IPS DF 6.9 (cell line): ENCODE measurements around the gene SPOCD1.

Source experiments
- DNase-seq: peaks from one replicate; pipeline ENCODE4 v3.0.0-alpha.2; 2013; ENCODE audit warnings: low read depth, low spot score
- H3K27ac ChIP-seq: one replicate; pipeline ENCODE4 v1.5.1; 2013; ENCODE audit warnings: low read length, control low read depth
- H3K27me3 ChIP-seq: 2 replicates; pipeline ENCODE4 v1.6.1; 2013; ENCODE audit warnings: mild to moderate bottlenecking, low read length; ENCODE audit not compliant: control insufficient read depth, insufficient read depth
- H3K36me3 ChIP-seq: 2 replicates; pipeline ENCODE4 v1.6.1; 2013; ENCODE audit warnings: low read length; ENCODE audit not compliant: control insufficient read depth, insufficient read depth
- H3K4me1 ChIP-seq: 2 replicates; pipeline ENCODE4 v1.6.1; 2013; ENCODE audit warnings: low read length; ENCODE audit not compliant: control insufficient read depth, insufficient read depth
- H3K4me3 ChIP-seq: 2 replicates; pipeline ENCODE4 v1.5.1; 2013; ENCODE audit warnings: mild to moderate bottlenecking, low read length
- H3K9me3 ChIP-seq: 2 replicates; pipeline ENCODE4 v1.6.1; 2013; ENCODE audit warnings: low read length, inconsistent platforms; ENCODE audit not compliant: control insufficient read depth, insufficient read depth
- WGBS: extraction: QIAGEN DNeasy Blood & Tissue Kit; methylation state at CpG from one replicate; pipeline ENCODE4 v1.1.7; 2013; ENCODE audit warnings: mixed read lengths, missing lambda C conversion rate; ENCODE audit not compliant: insufficient read length, insufficient coverage; 5-methylcytosine and 5-hydroxymethylcytosine counted together

The SPOCD1 gene

GRCh38 chr1:31848381-31848897 is 32.6 kb upstream of the SPOCD1 start:
- WGBS, result no CpG with 5 or more reads among the region's 11 CpGs
- no peak overlapping the region for H3K4me3 ChIP-seq
- no peaks in the 10 kb centered on the region for H3K36me3 ChIP-seq
- no peak overlapping the region for H3K27ac ChIP-seq
- no peak for DNase-seq
- no peaks in the 10 kb centered on the region for H3K27me3 ChIP-seq
- no peaks in the 10 kb centered on the region for H3K4me1 ChIP-seq
- H3K9me3 ChIP-seq, result no peaks in the 10 kb centered on the region

GRCh38 chr1:31846484-31846883 is 30.7 kb upstream of the SPOCD1 start:
- DNase-seq, result no peak
- Histone ChIP-seq H3K27ac (no peak overlapping the region), H3K4me1 (no peaks in the 10 kb centered on the region), H3K4me3 (no peak overlapping the region), H3K36me3 (no peaks in the 10 kb centered on the region), H3K27me3 (no peaks in the 10 kb centered on the region), H3K9me3 (no peaks in the 10 kb centered on the region)

- WGBS, result no CpG with 5 or more reads among the region's 2 CpGs
- H3K27ac ChIP-seq, result no peak overlapping the region
- no peak for DNase-seq
These were observed 27.7 kb upstream of the SPOCD1 start for GRCh38 chr1:31843506-31843905.

GRCh38 chr1:31839662-31840343 is 24.0 kb upstream of the SPOCD1 start:
- WGBS, result no CpG with 5 or more reads among the region's 6 CpGs
- no peaks in the 10 kb centered on the region for H3K36me3 ChIP-seq

More at GRCh38 chr1:31843506-31843905, 27.7 kb upstream of the SPOCD1 start:
- Histone ChIP-seq H3K4me1 (no peaks in the 10 kb centered on the region), H3K9me3 (no peaks in the 10 kb centered on the region), H3K36me3 (no peaks in the 10 kb centered on the region), H3K4me3 (no peak overlapping the region), H3K27me3 (no peaks in the 10 kb centered on the region)

GRCh38 chr1:31837451-31838158 is 21.8 kb upstream of the SPOCD1 start:
- DNase-seq, result no peak
- no peaks in the 10 kb centered on the region for H3K36me3 ChIP-seq
- H3K4me1 ChIP-seq, result no peaks in the 10 kb centered on the region
- H3K27ac ChIP-seq, result no peak overlapping the region
- WGBS, result no CpG with 5 or more reads among the region's 9 CpGs
- no peak overlapping the region for H3K4me3 ChIP-seq
- H3K27me3 ChIP-seq, result no peaks in the 10 kb centered on the region
- no peaks in the 10 kb centered on the region for H3K9me3 ChIP-seq

More at GRCh38 chr1:31839662-31840343, 24.0 kb upstream of the SPOCD1 start:
- DNase-seq, result no peak
- H3K9me3 ChIP-seq, result no peaks in the 10 kb centered on the region
- H3K4me1 ChIP-seq, result no peaks in the 10 kb centered on the region
- no peak overlapping the region for H3K4me3 ChIP-seq
- no peak overlapping the region for H3K27ac ChIP-seq
- H3K27me3 ChIP-seq, result no peaks in the 10 kb centered on the region

GRCh38 chr1:31836638-31837037 is 20.8 kb upstream of the SPOCD1 start:
- no CpG with 5 or more reads among the region's 5 CpGs for WGBS
- no peak overlapping the region for H3K4me3 ChIP-seq
- no peak overlapping the region for H3K27ac ChIP-seq
- no peaks in the 10 kb centered on the region for H3K36me3 ChIP-seq
- no peak for DNase-seq
- no peaks in the 10 kb centered on the region for H3K4me1 ChIP-seq
- no peaks in the 10 kb centered on the region for H3K9me3 ChIP-seq
- H3K27me3 ChIP-seq, result no peaks in the 10 kb centered on the region

GRCh38 chr1:31835415-31835814 is 19.6 kb upstream of the SPOCD1 start:
- WGBS, result no CpG with 5 or more reads among the region's 3 CpGs
- no peaks in the 10 kb centered on the region for H3K27me3 ChIP-seq
- H3K4me3 ChIP-seq, result no peak overlapping the region
- no peaks in the 10 kb centered on the region for H3K36me3 ChIP-seq
- DNase-seq, result no peak
- no peaks in the 10 kb centered on the region for H3K9me3 ChIP-seq
- H3K4me1 ChIP-seq, result no peaks in the 10 kb centered on the region
- no peak overlapping the region for H3K27ac ChIP-seq

GRCh38 chr1:31834501-31834900 is 18.7 kb upstream of the SPOCD1 start:
- Histone ChIP-seq H3K4me3 (no peak overlapping the region), H3K4me1 (no peaks in the 10 kb centered on the region), H3K27me3 (no peaks in the 10 kb centered on the region), H3K9me3 (no peaks in the 10 kb centered on the region), H3K36me3 (no peaks in the 10 kb centered on the region), H3K27ac (no peak overlapping the region)
- no CpG with 5 or more reads among the region's 6 CpGs for WGBS
- no peak for DNase-seq

- DNase-seq, result no peak
These were observed 15.9 kb upstream of the SPOCD1 start for GRCh38 chr1:31831397-31832378.

GRCh38 chr1:31830511-31830910 is 14.7 kb upstream of the SPOCD1 start:
- Histone ChIP-seq H3K27me3 (no peaks in the 10 kb centered on the region), H3K4me1 (0 out of 2 replicates have a peak, but pooled peaks cover 1% of the 10 kb centered on the region), H3K27ac (no peak overlapping the region), H3K36me3 (no peaks in the 10 kb centered on the region; the same call in 1 of the 2 replicates), H3K9me3 (no peaks in the 10 kb centered on the region), H3K4me3 (no peak overlapping the region)
- DNase-seq, result no peak
- WGBS, result no CpG with 5 or more reads among the region's 8 CpGs

More at GRCh38 chr1:31831397-31832378, 15.9 kb upstream of the SPOCD1 start:
- Histone ChIP-seq H3K4me3 (no peak overlapping the region), H3K9me3 (no peaks in the 10 kb centered on the region), H3K27me3 (no peaks in the 10 kb centered on the region), H3K4me1 (0 out of 2 replicates have a peak, but pooled peaks cover 1% of the 10 kb centered on the region), H3K36me3 (no peaks in the 10 kb centered on the region; the same call in 1 of the 2 replicates), H3K27ac (no peak overlapping the region)
- no CpG with 5 or more reads among the region's 9 CpGs for WGBS
